Mucosa of descending colon (tissue), 3 donors: ENCODE data around the gene IGDCC3. TPM values are rescaled to one million over a fixed set of nuclear protein-coding genes. Genes with fewer than 3 reads are reported as not detected.

ENCODE experiments used
- ATAC-seq: fragments of 200-7000 bp; cut with Tn5 transposase; one replicate; pipeline ENCODE4 v1.9.1; 2020; ENCODE audit warnings: mild to moderate bottlenecking, moderate library complexity
- DNase-seq, 3 donors: peaks; one replicate each; pipeline ENCODE4 v3.0.0-alpha.2; 2020
- H3K36me3 ChIP-seq: fragments of 200-600 bp; one replicate; pipeline ENCODE4 v1.8.0; 2021; ENCODE audit warnings: low read depth, mild to moderate bottlenecking
- H3K4me1 ChIP-seq: fragments of 200-600 bp; one replicate; pipeline ENCODE4 v1.8.0; 2021; ENCODE audit warnings: low read depth, mild to moderate bottlenecking
- H3K4me3 ChIP-seq: fragments of 200-600 bp; one replicate; pipeline ENCODE4 v1.8.0; 2021; ENCODE audit warnings: mild to moderate bottlenecking
- H3K9me3 ChIP-seq: fragments of 200-600 bp; one replicate; pipeline ENCODE4 v1.8.0; 2021; ENCODE audit warnings: mild to moderate bottlenecking
- CTCF ChIP-seq: fragments of 200-600 bp; IDR thresholded peaks from one replicate; pipeline ENCODE4 v1.8.0; 2022; ENCODE audit warnings: antibody characterized with exemption, mild to moderate bottlenecking
- intact Hi-C, 2 donors: fragments of 100-400 bp; cut with DNase I in 1 of 2; cut with micrococcal nuclease in 1 of 2; formaldehyde crosslinking; loops; one replicate each; pipeline versions ENCODE4 v1.11.0 to v1.11.1; 2022; cut with DNase I, micrococcal nuclease
- total RNA-seq, 3 donors: library from RNA; stranded (reverse); fragmentation: NEBNext Ultra II Directional in 2 of 3; extraction: Animal tissue kit (Norgen Biotek cat#: 25700) in 2 of 3; gene quantifications; one replicate each; pipeline versions ENCODE4 v1.2.1 to v1.2.4, GENCODE V29; 2021 to 2023
- donor health status: DM: no; HTN: no; CAD: no; lungs with moderate emphysema.
- donor health status: DM: no; HTN: no; CAD: no.
- donor health status: DM: no; HTN: yes; CAD: no.

Gene IGDCC3
- total RNA-seq, 3 donors from 2014 or later: 0.51 TPM; not detected in 2

GRCh38 chr15:65394280-65394789, 16.5 kb upstream of the IGDCC3 start:
- Histone ChIP-seq H3K36me3 (no peaks in the 10 kb centered on the region), H3K4me1 (no peaks in the 10 kb centered on the region), H3K9me3 (no peaks in the 10 kb centered on the region), H3K4me3 (no peak overlapping the region)
- DNase-seq: no peak
- intact Hi-C loops: no loop called here
- ATAC-seq: no peak
- no peak for TF ChIP-seq CTCF

- no peak for TF ChIP-seq CTCF
- Histone ChIP-seq H3K4me1 (no peaks in the 10 kb centered on the region), H3K36me3 (no peaks in the 10 kb centered on the region), H3K9me3 (no peaks in the 10 kb centered on the region), H3K4me3 (no peak overlapping the region)
- intact Hi-C loops: no loop called here
- DNase-seq (no peak), ATAC-seq (no peak)
These were observed 15.8 kb upstream of the IGDCC3 start for GRCh38 chr15:65393557-65393956.

- no peak for ATAC-seq
- Histone ChIP-seq H3K9me3 (no peaks in the 10 kb centered on the region), H3K4me1 (no peaks in the 10 kb centered on the region), H3K36me3 (no peaks in the 10 kb centered on the region), H3K4me3 (no peak overlapping the region)
- no peak for DNase-seq
- no peak for TF ChIP-seq CTCF
- intact Hi-C loops: no loop called here
These were observed 15.3 kb upstream of the IGDCC3 start for GRCh38 chr15:65393091-65393490.

- no peak for ATAC-seq
These were observed 14.6 kb upstream of the IGDCC3 start for GRCh38 chr15:65392368-65392767.

GRCh38 chr15:65391732-65392131, 13.9 kb upstream of the IGDCC3 start:
- Histone ChIP-seq H3K36me3 (no peaks in the 10 kb centered on the region), H3K4me3 (no peak overlapping the region), H3K9me3 (no peaks in the 10 kb centered on the region), H3K4me1 (no peaks in the 10 kb centered on the region)
- intact Hi-C loops: no loop called here
- no peak for ATAC-seq
- TF ChIP-seq CTCF: no peak
- no peak for DNase-seq

More at GRCh38 chr15:65392368-65392767, 14.6 kb upstream of the IGDCC3 start:
- no peaks in the 10 kb centered on the region for H3K4me1 ChIP-seq
- no peak overlapping the region for H3K4me3 ChIP-seq
- no peak for TF ChIP-seq CTCF
- intact Hi-C loops: no loop called here
- H3K36me3 ChIP-seq: no peaks in the 10 kb centered on the region
- no peak for DNase-seq
- H3K9me3 ChIP-seq: no peaks in the 10 kb centered on the region

GRCh38 chr15:65390447-65390846, 12.6 kb upstream of the IGDCC3 start:
- DNase-seq: no peak
- no peaks in the 10 kb centered on the region for H3K36me3 ChIP-seq
- no peaks in the 10 kb centered on the region for H3K9me3 ChIP-seq
- intact Hi-C loops: no loop called here
- peaks cover 3% of the 10 kb centered on the region for H3K4me1 ChIP-seq
- TF ChIP-seq CTCF: no peak
- H3K4me3 ChIP-seq: no peak overlapping the region
- ATAC-seq: no peak
